Activated CD4-positive, CD25-positive, alpha-beta regulatory T cell treated with anti-CD3 and anti-CD28 coated beads, Interleukin-2, amount 50 U/mL, for 24 hours (primary cell): ENCODE measurements around the gene CD68.
A peak's percentile ranks its signal among the peaks of the same experiment; 100 is the strongest.

ENCODE experiments used
- ATAC-seq, 2 donors: fragments of 150-1000 bp; cut with Tn5 transposase; one replicate each; pipeline ENCODE4 v1.10.0; 2021; ENCODE audit warnings: mild to moderate bottlenecking in 1 of 2, moderate library complexity in 1 of 2

Gene CD68, protein sequence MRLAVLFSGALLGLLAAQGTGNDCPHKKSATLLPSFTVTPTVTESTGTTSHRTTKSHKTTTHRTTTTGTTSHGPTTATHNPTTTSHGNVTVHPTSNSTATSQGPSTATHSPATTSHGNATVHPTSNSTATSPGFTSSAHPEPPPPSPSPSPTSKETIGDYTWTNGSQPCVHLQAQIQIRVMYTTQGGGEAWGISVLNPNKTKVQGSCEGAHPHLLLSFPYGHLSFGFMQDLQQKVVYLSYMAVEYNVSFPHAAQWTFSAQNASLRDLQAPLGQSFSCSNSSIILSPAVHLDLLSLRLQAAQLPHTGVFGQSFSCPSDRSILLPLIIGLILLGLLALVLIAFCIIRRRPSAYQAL

DNA sequence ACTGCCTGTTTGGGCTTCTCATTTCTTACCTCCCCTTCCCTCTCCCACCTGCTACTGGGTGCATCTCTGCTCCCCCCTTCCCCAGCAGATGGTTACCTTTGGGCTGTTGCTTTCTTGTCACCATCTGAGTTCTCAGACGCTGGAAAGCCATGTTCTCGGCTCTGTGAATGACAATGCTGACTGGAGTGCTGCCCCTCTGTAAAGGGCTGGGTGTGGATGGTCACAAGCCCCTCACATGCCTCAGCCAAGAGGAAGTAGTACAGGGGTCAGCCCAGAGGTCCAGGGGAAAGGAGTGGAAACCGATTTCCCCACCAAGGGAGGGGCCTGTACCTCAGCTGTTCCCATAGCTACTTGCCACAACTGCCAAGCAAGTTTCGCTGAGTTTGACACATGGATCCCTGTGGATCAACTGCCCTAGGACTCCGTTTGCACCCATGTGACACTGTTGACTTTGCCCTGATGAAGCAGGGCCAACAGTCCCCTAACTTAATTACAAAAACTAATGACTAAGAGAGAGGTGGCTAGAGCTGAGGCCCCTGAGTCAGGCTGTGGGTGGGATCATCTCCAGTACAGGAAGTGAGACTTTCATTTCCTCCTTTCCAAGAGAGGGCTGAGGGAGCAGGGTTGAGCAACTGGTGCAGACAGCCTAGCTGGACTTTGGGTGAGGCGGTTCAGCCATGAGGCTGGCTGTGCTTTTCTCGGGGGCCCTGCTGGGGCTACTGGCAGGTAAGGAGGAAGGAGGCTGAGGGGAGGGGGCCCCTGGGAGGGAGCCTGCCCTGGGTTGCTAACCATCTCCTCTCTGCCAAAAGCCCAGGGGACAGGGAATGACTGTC lies at the start of gene CD68:
CD68 (plus strand) TSS at position 638 of the 833 bp plus-strand sequence; CDS start at position 678, 40 bp downstream.
- peak; percentile 75 to 76 for ATAC-seq

DNA sequence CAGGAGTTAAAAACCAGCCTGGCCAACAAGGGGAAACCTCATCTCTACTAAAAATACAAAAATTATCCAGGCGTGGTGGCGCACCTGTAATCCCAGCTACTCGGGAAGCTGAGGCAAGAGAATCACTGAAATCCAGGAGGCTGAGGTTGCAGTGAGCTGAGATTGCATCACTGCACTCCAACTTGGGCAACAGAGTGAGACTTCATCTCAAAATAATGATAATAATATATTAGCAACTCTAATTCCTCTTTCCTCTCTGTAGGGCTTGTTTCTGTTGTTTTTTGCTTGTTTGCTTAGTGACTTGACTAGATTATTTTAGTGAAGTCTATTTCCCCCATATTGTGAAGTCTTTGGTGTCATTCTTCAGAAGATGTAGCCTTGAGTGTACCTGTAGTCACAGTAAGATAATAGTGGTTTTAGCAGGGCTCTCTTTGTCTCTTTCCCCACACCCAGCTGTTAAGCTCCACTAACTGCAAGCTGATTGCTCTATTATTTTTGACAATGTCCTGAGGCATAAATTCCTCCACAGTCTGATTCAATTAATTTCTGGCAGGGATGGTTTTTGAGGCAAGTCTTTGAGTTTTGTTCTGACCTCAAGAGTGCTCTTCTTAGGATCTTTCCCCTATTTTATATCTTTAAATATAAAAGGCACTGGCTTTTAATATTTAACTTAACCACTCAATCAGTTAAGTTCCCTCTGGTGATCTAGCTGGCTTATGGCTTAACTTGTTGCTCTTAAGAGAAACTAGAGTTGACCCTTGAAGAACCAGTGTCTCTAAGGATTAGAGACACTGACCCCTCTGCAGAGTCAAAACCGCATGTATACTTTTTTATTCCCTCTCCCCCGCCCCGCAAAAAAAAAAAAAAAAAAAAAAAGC lies 49.2 kb upstream of the CD68 start:
- ATAC-seq: no peak

DNA sequence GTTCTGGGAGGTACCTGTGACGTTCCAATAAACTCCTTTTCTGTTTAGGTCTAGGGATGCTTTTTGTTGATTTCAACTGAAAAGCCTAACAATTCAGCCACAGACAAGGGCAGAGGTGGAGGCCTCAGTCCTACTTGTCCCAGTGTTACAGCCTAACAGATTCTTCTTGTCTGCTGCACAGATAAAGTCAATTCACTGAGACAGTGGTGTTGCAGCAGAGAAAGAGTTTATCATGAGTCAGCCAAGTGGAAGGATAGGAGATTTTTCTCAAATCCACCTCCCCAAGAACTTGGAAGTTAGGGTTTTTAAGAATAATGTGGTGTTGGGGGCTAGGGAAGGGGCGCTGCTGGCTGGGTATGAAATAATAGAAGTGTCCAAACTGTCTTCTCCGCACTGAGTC lies 41.4 kb upstream of the CD68 start:
- ATAC-seq: no peak

DNA sequence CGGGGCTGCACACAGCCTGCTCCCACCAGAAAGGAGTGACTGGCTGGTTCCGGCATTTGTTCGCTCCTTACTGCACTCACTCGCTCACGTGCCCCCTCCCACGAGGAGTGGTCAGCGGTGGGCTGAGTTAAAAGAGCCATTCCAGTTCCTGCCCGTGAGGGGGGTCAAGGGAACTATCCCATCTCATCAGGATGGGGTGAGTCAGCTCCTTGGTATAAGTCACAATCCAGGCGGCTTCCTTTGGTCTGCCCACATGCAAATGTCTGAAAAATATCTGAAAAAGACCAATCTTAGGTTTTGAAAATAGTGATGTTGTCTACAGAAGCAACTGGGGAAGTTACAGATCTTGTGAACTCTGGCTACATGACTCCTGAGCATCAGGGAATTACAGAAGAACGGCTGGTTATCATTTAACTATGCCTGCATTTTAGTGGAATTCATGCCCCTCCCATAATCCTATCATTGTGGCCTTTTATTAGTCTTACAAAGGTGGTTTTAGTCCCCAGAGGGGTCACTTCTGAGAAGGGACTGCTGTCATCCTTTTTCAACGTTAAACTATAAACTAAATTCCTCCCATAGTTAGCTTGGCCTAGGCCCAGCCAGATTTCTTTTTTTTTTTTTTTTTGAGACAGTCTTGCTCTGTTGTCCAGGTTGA lies 40.4 kb upstream of the CD68 start:
- no peak for ATAC-seq

DNA sequence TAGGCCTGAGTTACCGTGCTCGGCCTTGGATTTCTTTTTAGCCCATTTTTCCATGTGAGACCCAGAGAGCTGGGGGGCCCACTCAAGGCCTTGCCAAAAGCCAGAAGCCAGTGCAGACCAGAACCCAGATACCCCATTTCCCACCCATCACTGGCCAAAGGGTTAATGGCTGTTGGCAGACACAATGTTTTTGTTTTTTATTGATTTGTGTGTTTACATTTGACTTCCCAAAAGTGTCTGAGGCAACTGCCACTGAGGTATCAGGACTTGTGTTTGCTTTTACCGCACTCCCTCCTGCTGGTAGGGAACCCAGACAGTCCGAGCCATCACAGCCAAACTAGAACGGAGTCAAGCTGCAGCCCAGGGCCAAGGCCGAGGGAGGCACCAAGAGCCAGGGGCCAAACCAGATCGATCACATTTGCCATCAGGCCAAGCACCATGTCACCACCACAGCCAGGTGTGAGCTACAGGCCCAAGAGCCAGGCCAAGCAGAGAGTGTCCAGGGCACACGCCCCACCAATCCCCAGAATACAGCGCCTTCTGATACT lies 38.3 kb upstream of the CD68 start:
- no peak for ATAC-seq

DNA sequence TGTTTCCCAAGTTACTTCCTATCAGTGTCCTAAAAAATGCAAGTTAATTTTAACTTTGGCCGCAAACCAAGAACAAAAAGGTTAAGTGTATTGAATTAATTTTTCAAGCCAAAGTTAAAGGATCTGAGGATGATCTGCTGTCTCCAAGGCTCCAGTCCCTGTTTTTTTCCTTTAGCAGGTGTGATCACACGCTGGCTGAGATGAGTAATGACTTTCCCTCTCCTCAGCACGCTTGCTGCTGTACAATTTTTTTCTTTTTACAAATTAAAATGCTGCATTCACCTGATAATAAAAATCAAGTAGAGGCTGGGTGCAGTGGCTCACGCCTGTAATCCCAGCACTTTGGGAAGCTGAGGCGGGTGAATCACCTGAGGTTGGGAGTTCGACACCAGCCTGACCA lies 34.5 kb upstream of the CD68 start:
- ATAC-seq: no peak

DNA sequence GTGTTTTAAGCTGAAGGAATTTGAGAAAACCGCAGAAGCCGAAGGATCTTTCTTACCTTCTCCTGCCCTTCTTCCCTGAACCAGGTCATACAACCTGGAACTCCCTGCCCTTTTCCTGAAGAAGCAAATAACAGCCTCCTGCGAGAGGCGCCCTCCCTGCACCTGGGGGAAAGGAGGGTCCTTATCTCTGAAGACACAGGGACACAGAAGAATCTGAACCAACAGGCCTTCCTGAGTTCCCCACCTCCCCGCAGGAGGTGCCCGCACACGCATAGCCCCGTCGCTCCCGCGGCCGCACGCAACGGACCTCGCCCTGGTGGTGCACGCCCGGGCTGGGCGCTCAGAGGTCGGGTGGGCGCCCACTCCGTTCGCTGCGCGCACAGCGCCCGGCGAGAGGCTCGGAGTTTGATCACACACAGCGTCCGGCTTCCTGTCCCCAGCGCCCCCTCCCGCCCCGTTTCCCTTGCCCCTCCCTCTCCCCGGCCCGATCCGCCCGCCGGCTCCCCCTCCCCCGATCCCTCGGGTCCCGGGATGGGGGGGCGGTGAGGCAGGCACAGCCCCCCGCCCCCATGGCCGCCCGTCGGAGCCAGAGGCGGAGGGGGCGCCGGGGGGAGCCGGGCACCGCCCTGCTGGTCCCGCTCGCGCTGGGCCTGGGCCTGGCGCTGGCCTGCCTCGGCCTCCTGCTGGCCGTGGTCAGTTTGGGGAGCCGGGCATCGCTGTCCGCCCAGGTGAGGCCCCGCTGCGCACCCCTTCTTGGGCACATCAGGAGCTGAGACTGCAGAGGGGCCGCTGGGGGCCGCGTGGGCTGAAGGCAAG lies 30.6 kb upstream of the CD68 start, which contains the start of gene TNFSF12:
TNFSF12 (plus strand) TSS at position 474 of the 816 bp plus-strand sequence; CDS start at position 570, 96 bp downstream.
- ATAC-seq: peak; percentile 50 to 61

DNA sequence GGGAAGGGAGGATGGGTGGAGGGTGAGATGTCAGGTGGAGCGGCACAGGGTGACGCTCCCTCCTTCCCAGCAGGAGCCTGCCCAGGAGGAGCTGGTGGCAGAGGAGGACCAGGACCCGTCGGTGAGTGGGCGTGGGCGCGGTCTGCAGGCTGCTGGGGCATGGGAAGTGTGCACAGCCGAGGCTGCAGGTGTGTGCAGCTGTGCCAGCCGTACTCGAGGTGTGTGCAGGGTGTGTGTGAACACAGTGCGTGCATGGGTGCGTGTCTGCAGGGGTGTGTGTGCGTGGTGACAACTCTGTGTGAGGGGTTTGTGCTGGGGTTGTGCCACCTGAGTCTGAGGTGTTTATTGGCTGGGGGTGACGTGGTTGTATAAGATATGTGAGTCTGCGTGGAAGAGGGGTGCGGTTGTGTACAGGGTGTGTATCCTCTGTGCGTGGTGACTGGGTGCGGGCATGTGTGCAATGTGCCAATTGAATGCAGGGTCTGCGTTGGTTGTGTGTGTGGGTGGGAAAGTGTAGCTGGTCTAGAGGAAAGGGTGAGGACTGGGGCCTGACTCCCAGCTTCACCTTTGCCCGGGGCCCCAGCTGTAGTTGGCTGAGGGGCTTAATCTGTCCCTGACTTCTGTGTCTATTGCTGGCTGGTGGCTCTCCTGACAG lies 29.9 kb upstream of the CD68 start:
- ATAC-seq: peak; percentile 67

DNA sequence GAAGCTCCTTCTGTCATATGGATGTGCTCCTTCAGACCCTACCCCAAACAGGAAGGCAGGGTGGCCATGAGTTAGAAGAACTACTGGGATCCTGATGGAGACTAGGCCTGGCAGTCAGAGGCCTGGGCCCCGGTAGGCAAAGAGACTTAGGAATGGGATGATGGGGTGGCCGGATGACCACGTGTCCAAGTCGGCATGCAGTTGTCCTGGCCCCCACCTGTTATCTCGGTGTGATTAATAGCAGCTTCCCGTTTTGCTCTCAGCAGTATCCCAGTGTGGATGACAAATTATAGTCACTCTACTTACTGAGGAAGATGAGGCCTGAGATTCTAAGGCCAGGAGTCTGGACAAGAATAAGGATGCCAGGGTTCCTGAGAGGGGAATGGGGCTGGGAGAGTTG lies 29.1 kb upstream of the CD68 start:
- ATAC-seq: no peak

DNA sequence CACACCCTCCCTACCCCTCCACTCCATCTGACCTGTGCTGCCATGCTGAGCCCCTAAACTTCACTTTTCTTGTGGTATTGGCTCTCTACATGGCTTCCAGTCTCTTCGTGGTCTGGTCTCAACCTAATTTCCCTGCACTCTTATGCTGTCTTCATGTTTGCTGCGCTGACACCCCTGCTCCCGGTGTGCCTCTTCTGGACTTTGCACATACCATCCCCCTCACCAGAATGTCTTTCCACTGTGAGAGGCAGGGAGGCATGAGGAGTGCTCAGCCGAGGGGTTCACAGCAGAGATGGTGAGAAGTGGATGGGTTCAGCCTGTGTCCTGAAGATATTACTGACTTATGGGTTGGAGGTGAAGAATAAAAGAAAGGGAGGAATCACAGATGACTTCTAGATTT lies 28.0 kb upstream of the CD68 start:
- no peak for ATAC-seq

DNA sequence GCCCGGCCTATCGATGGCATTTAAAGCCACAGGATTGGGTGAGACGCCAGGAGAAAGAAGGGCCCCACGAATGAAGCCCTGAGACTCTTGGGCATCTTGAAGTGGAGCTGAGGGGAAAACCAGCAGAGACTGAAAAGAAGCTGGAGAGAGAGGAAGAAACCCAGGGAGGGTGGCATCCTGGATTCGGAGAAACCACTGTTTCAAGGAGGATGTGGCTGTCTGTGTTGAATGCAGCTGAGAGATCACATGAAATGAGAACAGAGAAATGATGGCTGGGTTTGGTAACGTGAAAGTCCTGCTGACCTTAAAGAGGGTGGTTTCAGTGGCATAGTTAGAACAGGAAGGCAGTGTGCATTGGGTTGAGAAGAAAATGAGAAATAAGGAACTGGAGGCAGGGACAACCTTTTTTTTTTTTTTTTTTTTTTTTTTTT lies 26.8 kb upstream of the CD68 start:
- peak; percentile 50 to 58 for ATAC-seq

DNA sequence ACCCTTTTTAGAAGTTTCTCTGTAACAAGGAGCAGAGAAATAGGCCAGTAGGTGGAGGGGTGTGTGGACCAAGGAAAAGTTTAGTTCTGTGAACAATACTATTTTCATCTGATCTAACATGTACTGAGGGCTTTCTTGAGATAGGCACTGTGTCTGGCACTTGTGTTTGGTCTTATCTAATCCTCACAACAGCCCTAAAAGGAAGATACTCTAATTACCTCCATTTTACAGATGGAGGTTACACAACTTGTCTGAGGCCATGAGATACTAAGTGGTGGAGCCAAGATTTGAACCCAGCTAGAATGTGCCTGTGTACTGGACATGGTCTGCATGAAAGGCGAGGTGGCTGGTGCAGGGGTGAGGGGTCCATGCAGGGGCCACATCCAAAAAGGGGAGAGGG lies 26.1 kb upstream of the CD68 start:
- no peak for ATAC-seq

DNA sequence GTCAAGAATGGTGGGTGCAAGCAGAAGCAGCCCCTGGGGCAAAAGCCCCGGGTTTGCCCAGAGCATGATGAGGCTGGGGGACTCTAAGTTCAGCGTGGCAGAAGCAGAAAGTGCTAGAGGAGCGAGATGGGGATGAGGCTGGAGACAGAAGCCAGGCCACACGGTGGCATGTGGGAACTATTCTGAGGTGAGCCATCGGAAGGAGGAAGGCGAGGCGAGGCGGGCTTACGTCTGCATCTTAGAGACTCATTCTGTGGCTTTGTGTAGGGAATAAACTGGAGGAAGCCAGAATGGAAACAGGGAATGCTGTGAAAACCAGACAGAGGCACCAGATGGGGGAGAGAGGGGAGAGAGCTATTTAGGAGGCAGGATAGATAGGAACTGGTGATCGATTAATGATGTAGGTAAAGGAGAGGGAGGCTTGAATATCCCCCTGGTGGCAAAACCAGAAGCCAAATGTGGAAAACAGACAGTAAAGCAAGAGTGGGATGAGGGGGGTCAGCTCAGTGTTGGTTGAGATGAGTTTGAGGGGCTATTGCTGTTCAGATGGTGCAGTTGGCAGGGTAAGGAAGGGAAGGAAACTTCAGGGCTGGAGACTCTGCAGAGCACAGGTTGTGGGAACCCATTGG lies 24.0 kb upstream of the CD68 start:
- ATAC-seq: no peak

DNA sequence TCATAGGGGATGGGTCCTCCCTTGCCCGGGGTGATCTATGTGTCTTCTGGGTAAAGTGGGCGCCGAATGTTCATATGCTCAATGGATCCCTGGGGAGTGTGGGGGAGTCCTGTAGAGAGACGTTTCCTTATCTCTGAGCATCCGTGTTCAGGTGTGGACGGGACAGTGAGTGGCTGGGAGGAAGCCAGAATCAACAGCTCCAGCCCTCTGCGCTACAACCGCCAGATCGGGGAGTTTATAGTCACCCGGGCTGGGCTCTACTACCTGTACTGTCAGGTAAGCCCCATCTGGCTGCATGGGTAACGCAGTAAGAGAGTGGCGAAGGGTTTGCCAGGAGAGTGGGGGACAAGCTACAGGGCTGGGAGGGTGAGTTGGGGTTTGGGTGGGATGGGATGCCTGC lies 22.8 kb upstream of the CD68 start:
- ATAC-seq: no peak

DNA sequence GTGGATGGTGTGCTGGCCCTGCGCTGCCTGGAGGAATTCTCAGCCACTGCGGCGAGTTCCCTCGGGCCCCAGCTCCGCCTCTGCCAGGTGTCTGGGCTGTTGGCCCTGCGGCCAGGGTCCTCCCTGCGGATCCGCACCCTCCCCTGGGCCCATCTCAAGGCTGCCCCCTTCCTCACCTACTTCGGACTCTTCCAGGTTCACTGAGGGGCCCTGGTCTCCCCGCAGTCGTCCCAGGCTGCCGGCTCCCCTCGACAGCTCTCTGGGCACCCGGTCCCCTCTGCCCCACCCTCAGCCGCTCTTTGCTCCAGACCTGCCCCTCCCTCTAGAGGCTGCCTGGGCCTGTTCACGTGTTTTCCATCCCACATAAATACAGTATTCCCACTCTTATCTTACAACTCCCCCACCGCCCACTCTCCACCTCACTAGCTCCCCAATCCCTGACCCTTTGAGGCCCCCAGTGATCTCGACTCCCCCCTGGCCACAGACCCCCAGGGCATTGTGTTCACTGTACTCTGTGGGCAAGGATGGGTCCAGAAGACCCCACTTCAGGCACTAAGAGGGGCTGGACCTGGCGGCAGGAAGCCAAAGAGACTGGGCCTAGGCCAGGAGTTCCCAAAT lies 22.2 kb upstream of the CD68 start:
- ATAC-seq: no peak

DNA sequence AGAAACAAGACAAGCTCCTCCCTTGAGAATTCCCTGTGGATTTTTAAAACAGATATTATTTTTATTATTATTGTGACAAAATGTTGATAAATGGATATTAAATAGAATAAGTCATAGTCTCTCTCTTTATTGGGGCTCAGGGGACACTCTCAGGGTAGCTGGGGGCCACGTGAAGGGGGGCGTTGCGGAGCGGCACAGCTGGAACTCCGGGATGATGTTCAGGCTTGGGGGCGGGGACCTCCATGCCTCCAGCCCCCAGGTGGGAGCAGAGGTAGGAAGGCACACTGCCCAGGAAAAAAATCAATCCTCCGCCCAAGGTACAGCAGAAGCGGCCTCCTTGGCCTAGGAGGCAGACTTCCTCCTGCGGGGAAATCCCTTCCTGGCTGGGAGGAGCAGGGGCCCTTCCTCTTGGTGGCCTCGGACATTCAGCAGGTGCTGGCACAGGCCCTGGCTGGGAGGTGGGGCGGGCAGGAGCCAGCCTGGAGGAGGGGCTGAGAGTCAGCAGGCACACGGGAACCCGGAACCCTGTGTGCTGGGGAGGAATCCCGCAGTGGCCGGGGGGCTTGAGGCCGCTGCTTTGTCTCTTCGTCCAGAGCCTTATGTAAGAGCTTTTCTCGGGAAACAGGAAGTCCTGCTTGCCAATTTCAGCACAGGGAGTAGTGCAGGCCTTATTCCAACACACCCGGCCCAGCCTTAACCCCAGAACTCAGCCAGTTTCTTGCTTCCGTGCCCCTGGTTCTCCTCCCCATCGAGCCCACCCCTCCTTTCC lies 21.5 kb upstream of the CD68 start:
- no peak for ATAC-seq

DNA sequence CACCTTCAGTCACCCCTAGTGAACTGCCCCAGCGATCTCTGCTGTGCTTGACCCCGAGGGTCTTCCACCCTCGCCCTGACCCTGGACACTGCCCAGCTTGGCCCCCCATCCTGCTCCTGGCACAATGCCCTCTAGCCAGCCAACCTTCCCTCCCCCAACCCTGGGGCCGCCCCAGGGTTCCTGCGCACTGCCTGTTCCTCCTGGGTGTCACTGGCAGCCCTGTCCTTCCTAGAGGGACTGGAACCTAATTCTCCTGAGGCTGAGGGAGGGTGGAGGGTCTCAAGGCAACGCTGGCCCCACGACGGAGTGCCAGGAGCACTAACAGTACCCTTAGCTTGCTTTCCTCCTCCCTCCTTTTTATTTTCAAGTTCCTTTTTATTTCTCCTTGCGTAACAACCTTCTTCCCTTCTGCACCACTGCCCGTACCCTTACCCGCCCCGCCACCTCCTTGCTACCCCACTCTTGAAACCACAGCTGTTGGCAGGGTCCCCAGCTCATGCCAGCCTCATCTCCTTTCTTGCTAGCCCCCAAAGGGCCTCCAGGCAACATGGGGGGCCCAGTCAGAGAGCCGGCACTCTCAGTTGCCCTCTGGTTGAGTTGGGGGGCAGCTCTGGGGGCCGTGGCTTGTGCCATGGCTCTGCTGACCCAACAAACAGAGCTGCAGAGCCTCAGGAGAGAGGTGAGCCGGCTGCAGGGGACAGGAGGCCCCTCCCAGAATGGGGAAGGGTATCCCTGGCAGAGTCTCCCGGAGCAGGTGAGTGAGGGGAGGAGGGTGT lies 20.7 kb upstream of the CD68 start, which contains the start of gene TNFSF13:
TNFSF13 (plus strand) TSS at position 207 of the 776 bp plus-strand sequence; CDS start at position 497, 290 bp downstream.
- ATAC-seq: no peak
